ENCODE results near the gene ACOX3.

The ACOX3 gene

GRCh38 chr4:8417071-8417614 lies 23.4 kb downstream of the ACOX3 start:
- Histone ChIP-seq H4K8ac (ENCODE audit: low read depth, low read length) (no peak overlapping the region), H3K36me3 (replicated peaks in 1 of 2; ENCODE audit: control insufficient read depth in 2 of 2, insufficient read depth in 2 of 2, low read length in 2 of 2) (peaks cover 2 to 15% of the 10 kb centered on the region in 2 donors), H2AK5ac (ENCODE audit: low read depth, low read length) (no peak overlapping the region), H3K79me1 (ENCODE audit: low read depth, low read length) (no peaks in the 10 kb centered on the region), H3K9ac (ENCODE audit: low read depth, low read length, poor library complexity) (no peak overlapping the region), H4K91ac (ENCODE audit: low read depth, low read length, poor library complexity) (no peak overlapping the region), H3K4me1 (ENCODE audit: control insufficient read depth in 2 of 2, insufficient read depth in 1 of 2, low read depth in 1 of 2, low read length in 2 of 2) (no peaks in the 10 kb centered on the region), H3K9me3 (replicated peaks in 1 of 2; ENCODE audit: control insufficient read depth in 2 of 2, insufficient read depth in 1 of 2, low read depth in 1 of 2, low read length in 2 of 2) (no peaks in the 10 kb centered on the region), H2BK15ac (ENCODE audit: low read length) (no peak overlapping the region), H2AFZ (ENCODE audit: low read length) (no peak overlapping the region), H3K4me3 (ENCODE audit: low read length in 2 of 2) (no peak overlapping the region), H3K4ac (ENCODE audit: low read length) (no peak overlapping the region), H3K27ac (replicated peaks; ENCODE audit: low read length) (no peak overlapping the region), H3K14ac (ENCODE audit: low read length) (no peak overlapping the region), H3K23ac (ENCODE audit: low read depth, low read length, poor library complexity) (no peak overlapping the region), H2BK120ac (ENCODE audit: low read depth, low read length) (no peak overlapping the region), H3K18ac (ENCODE audit: low read length) (no peak overlapping the region), H2BK5ac (ENCODE audit: low read length) (no peak overlapping the region), H3K27me3 (ENCODE audit: control insufficient read depth in 3 of 3, insufficient read depth in 3 of 3, low read depth in 1 of 3, low read length in 3 of 3) (no peaks in the 10 kb centered on the region), H3K4me2 (ENCODE audit: insufficient read depth, low read length, poor library complexity, severe bottlenecking) (no peak overlapping the region), H2BK12ac (ENCODE audit: low read length) (no peak overlapping the region)
- DNase-seq (ENCODE audit: low spot score) = no peak
- WGBS, 2 donors (ENCODE audit: extremely low coverage in 2 of 2, insufficient read length in 2 of 2, insufficient replicate concordance in 1 of 2) = no CpG with 5 or more reads among the region's 11 CpGs

- no peak overlapping the region for H2AFZ ChIP-seq (ENCODE audit: low read length)
- H2BK15ac ChIP-seq (ENCODE audit: low read length) = no peak overlapping the region
- no peak overlapping the region for H3K18ac ChIP-seq (ENCODE audit: low read length)
- no peak overlapping the region for H3K4me3 ChIP-seq (ENCODE audit: low read length in 2 of 2)
- H2AK5ac ChIP-seq (ENCODE audit: low read depth, low read length) = no peak overlapping the region
- H3K9ac ChIP-seq (ENCODE audit: low read depth, low read length, poor library complexity) = no peak overlapping the region
- no CpG with 5 or more reads among the region's 2 CpGs for WGBS, 2 donors (ENCODE audit: extremely low coverage in 2 of 2, insufficient read length in 2 of 2, insufficient replicate concordance in 1 of 2)
- H4K8ac ChIP-seq (ENCODE audit: low read depth, low read length) = no peak overlapping the region
- no peak for DNase-seq (ENCODE audit: low spot score)
- H4K91ac ChIP-seq (ENCODE audit: low read depth, low read length, poor library complexity) = no peak overlapping the region
- peaks cover 6 to 21% of the 10 kb centered on the region in 2 donors for H3K36me3 ChIP-seq (replicated peaks in 1 of 2; ENCODE audit: control insufficient read depth in 2 of 2, insufficient read depth in 2 of 2, low read length in 2 of 2)
- H3K23ac ChIP-seq (ENCODE audit: low read depth, low read length, poor library complexity) = no peak overlapping the region
- H3K27me3 ChIP-seq (ENCODE audit: control insufficient read depth in 3 of 3, insufficient read depth in 3 of 3, low read depth in 1 of 3, low read length in 3 of 3) = no peaks in the 10 kb centered on the region
- no peak overlapping the region for H3K4ac ChIP-seq (ENCODE audit: low read length)
- no peak overlapping the region for H2BK12ac ChIP-seq (ENCODE audit: low read length)
- H3K9me3 ChIP-seq (replicated peaks in 1 of 2; ENCODE audit: control insufficient read depth in 2 of 2, insufficient read depth in 1 of 2, low read depth in 1 of 2, low read length in 2 of 2) = no peaks in the 10 kb centered on the region
- H3K79me1 ChIP-seq (ENCODE audit: low read depth, low read length) = peaks cover 5% of the 10 kb centered on the region
- H2BK120ac ChIP-seq (ENCODE audit: low read depth, low read length) = no peak overlapping the region
- H3K4me2 ChIP-seq (ENCODE audit: insufficient read depth, low read length, poor library complexity, severe bottlenecking) = no peak overlapping the region
- H2BK5ac ChIP-seq (ENCODE audit: low read length) = no peak overlapping the region
- no peak overlapping the region for H3K27ac ChIP-seq (replicated peaks; ENCODE audit: low read length)
- H3K14ac ChIP-seq (ENCODE audit: low read length) = no peak overlapping the region
- H3K4me1 ChIP-seq (ENCODE audit: control insufficient read depth in 2 of 2, insufficient read depth in 1 of 2, low read depth in 1 of 2, low read length in 2 of 2) = peaks cover 0 to 2% of the 10 kb centered on the region in 2 donors
Measured at GRCh38 chr4:8414377-8414776, 26.1 kb downstream of the ACOX3 start.

GRCh38 chr4:8412288-8412687 lies 28.2 kb downstream of the ACOX3 start:
- no peak overlapping the region for H2AFZ ChIP-seq (ENCODE audit: low read length)
- no peak overlapping the region for H3K14ac ChIP-seq (ENCODE audit: low read length)
- peak overlapping the region; percentile 73 for H3K23ac ChIP-seq (ENCODE audit: low read depth, low read length, poor library complexity)
- H2BK120ac ChIP-seq (ENCODE audit: low read depth, low read length) = no peak overlapping the region
- H3K4ac ChIP-seq (ENCODE audit: low read length) = no peak overlapping the region
- H3K27ac ChIP-seq (replicated peaks; ENCODE audit: low read length) = no peak overlapping the region
- no peak for DNase-seq (ENCODE audit: low spot score)
- peak overlapping the region; percentile 16 for H2BK12ac ChIP-seq (ENCODE audit: low read length)
- no peak overlapping the region for H4K91ac ChIP-seq (ENCODE audit: low read depth, low read length, poor library complexity)
- H2BK15ac ChIP-seq (ENCODE audit: low read length) = no peak overlapping the region
- H3K4me1 ChIP-seq (ENCODE audit: control insufficient read depth in 2 of 2, insufficient read depth in 1 of 2, low read depth in 1 of 2, low read length in 2 of 2) = peaks cover 0 to 2% of the 10 kb centered on the region in 2 donors
- H3K9me3 ChIP-seq (replicated peaks in 1 of 2; ENCODE audit: control insufficient read depth in 2 of 2, insufficient read depth in 1 of 2, low read depth in 1 of 2, low read length in 2 of 2) = peaks cover 0 to 2% of the 10 kb centered on the region in 2 donors
- peaks cover 7% of the 10 kb centered on the region for H3K79me1 ChIP-seq (ENCODE audit: low read depth, low read length)
- no peak overlapping the region for H3K9ac ChIP-seq (ENCODE audit: low read depth, low read length, poor library complexity)
- no peak overlapping the region for H2BK5ac ChIP-seq (ENCODE audit: low read length)
- H3K27me3 ChIP-seq (ENCODE audit: control insufficient read depth in 3 of 3, insufficient read depth in 3 of 3, low read depth in 1 of 3, low read length in 3 of 3) = no peaks in the 10 kb centered on the region
- H3K36me3 ChIP-seq (replicated peaks in 1 of 2; ENCODE audit: control insufficient read depth in 2 of 2, insufficient read depth in 2 of 2, low read length in 2 of 2) = peaks cover 15 to 29% of the 10 kb centered on the region in 2 donors
- H2AK5ac ChIP-seq (ENCODE audit: low read depth, low read length) = no peak overlapping the region
- H4K8ac ChIP-seq (ENCODE audit: low read depth, low read length) = no peak overlapping the region
- no CpG with 5 or more reads among the region's 5 CpGs for WGBS, 2 donors (ENCODE audit: extremely low coverage in 2 of 2, insufficient read length in 2 of 2, insufficient replicate concordance in 1 of 2)
- no peak overlapping the region for H3K4me2 ChIP-seq (ENCODE audit: insufficient read depth, low read length, poor library complexity, severe bottlenecking)
- no peak overlapping the region for H3K18ac ChIP-seq (ENCODE audit: low read length)
- no peak overlapping the region for H3K4me3 ChIP-seq (ENCODE audit: low read length in 2 of 2)

- H3K4me2 ChIP-seq (ENCODE audit: insufficient read depth, low read length, poor library complexity, severe bottlenecking) = no peak overlapping the region
- no peak overlapping the region for H4K91ac ChIP-seq (ENCODE audit: low read depth, low read length, poor library complexity)
- peaks cover 0 to 2% of the 10 kb centered on the region in 2 donors for H3K9me3 ChIP-seq (replicated peaks in 1 of 2; ENCODE audit: control insufficient read depth in 2 of 2, insufficient read depth in 1 of 2, low read depth in 1 of 2, low read length in 2 of 2)
- no peak overlapping the region for H3K4me3 ChIP-seq (ENCODE audit: low read length in 2 of 2)
- DNase-seq (ENCODE audit: low spot score) = no peak
- peak overlapping the region; percentile 55 for H3K23ac ChIP-seq (ENCODE audit: low read depth, low read length, poor library complexity)
- H2AFZ ChIP-seq (ENCODE audit: low read length) = no peak overlapping the region
- H3K14ac ChIP-seq (ENCODE audit: low read length) = no peak overlapping the region
- peak overlapping the region; percentile 91 for H2AK5ac ChIP-seq (ENCODE audit: low read depth, low read length)
- no peak overlapping the region for H3K4ac ChIP-seq (ENCODE audit: low read length)
- H3K18ac ChIP-seq (ENCODE audit: low read length) = no peak overlapping the region
- H3K9ac ChIP-seq (ENCODE audit: low read depth, low read length, poor library complexity) = no peak overlapping the region
- peaks cover 15 to 29% of the 10 kb centered on the region in 2 donors for H3K36me3 ChIP-seq (replicated peaks in 1 of 2; ENCODE audit: control insufficient read depth in 2 of 2, insufficient read depth in 2 of 2, low read length in 2 of 2)
- H2BK15ac ChIP-seq (ENCODE audit: low read length) = peak overlapping the region; percentile 37
- H3K4me1 ChIP-seq (ENCODE audit: control insufficient read depth in 2 of 2, insufficient read depth in 1 of 2, low read depth in 1 of 2, low read length in 2 of 2) = peaks cover 0 to 2% of the 10 kb centered on the region in 2 donors
- no peaks in the 10 kb centered on the region for H3K27me3 ChIP-seq (ENCODE audit: control insufficient read depth in 3 of 3, insufficient read depth in 3 of 3, low read depth in 1 of 3, low read length in 3 of 3)
- WGBS, 2 donors (ENCODE audit: extremely low coverage in 2 of 2, insufficient read length in 2 of 2, insufficient replicate concordance in 1 of 2) = no CpG with 5 or more reads among the region's 13 CpGs
- peak overlapping the region; percentile 30 for H2BK12ac ChIP-seq (ENCODE audit: low read length)
- H2BK5ac ChIP-seq (ENCODE audit: low read length) = no peak overlapping the region
- no peak overlapping the region for H4K8ac ChIP-seq (ENCODE audit: low read depth, low read length)
- no peak overlapping the region for H3K27ac ChIP-seq (replicated peaks; ENCODE audit: low read length)
- peaks cover 7% of the 10 kb centered on the region for H3K79me1 ChIP-seq (ENCODE audit: low read depth, low read length)
- H2BK120ac ChIP-seq (ENCODE audit: low read depth, low read length) = no peak overlapping the region
Measured at GRCh38 chr4:8411351-8412180, 29.0 kb downstream of the ACOX3 start.

All from neuronal stem cell (in vitro differentiated cells).